GM18951 (cell line): ENCODE data around the gene TBX18.

Source experiments
- POLR2A ChIP-seq: IDR thresholded peaks from 4 replicates; pipeline ENCODE4 v1.6.1; 2011; ENCODE audit warnings: mild to moderate bottlenecking; ENCODE audit not compliant: insufficient read length, insufficient read depth; ENCODE audit errors: extremely low read depth
- in situ Hi-C: fragments of 300-500 bp; cut with MboI; formaldehyde crosslinking; loops from one replicate; pipeline ENCODE4 v1.12.0; 2022; ENCODE audit warnings: low sequenced_read_pairs, mixed read lengths, inconsistent platforms; ENCODE audit not compliant: unreplicated experiment

The TBX18 gene

GRCh38 chr6:84667252-84668213 lies 96.9 kb downstream of the TBX18 start:
- no peak for TF ChIP-seq POLR2A
- in situ Hi-C loops: no loop called here

DNA sequence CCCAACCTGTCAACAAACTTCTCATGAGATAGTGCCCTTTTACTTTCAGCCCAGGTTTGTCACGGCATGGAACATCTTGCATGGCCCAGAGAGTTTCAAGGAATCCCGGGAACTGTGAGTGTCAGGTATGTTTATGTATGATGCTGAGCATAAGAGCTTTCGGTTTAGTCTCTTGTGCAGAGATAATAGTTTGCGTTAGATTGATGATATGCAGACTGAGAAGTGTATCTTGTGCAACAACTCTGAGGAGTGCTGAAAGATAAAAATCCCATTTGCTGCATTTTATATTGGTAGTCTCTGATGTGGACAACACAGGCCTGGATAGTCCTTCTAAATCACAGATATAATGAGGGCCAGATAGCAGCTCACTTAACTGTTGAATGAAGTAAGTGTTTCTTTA lies 99.0 kb downstream of the TBX18 start:
- in situ Hi-C loops: no loop called here
- no peak for TF ChIP-seq POLR2A

DNA sequence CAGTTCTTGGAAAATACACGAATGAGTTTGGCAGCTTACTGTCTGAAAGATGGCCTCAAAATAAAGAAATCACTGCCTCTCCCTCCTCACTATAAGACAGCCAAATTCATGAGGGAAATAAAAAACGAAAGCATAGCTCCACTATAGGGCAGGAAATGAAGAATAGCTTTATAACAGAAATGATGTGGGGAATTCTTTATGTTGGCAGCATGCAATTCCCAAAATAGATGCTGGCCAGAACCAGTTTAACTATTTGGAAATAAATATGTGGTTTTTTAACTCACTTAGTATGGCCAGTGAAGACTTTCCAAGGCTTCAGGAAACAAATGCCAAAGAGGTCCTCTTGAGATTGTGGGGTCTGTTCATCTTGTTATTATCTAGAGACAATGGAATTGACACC lies 100.5 kb downstream of the TBX18 start:
- TF ChIP-seq POLR2A: no peak
- in situ Hi-C loops: no loop called here

- in situ Hi-C loops: no loop called here
- TF ChIP-seq POLR2A: no peak
Measured at GRCh38 chr6:84657486-84657885, 106.9 kb downstream of the TBX18 start.

DNA sequence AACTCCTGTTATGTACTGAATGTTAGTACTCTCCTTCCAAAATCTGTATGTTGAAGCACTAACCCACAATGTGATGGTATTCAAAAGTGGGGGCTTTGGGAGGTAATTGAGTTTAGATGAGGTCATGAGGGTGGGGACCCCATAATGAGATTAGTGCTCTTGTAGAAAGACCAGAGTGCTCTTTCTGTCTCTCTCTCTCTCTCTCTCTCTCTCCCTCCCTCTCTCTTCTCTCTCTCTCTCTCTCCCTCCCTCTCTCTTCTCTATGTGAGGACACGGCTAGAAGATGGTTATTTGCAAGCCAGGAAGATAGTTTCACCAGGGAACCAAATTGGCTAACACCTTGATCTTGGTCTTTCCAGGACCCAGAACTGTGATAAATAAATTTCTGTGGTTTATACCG lies 107.4 kb downstream of the TBX18 start:
- in situ Hi-C loops: no loop called here
- TF ChIP-seq POLR2A: no peak

DNA sequence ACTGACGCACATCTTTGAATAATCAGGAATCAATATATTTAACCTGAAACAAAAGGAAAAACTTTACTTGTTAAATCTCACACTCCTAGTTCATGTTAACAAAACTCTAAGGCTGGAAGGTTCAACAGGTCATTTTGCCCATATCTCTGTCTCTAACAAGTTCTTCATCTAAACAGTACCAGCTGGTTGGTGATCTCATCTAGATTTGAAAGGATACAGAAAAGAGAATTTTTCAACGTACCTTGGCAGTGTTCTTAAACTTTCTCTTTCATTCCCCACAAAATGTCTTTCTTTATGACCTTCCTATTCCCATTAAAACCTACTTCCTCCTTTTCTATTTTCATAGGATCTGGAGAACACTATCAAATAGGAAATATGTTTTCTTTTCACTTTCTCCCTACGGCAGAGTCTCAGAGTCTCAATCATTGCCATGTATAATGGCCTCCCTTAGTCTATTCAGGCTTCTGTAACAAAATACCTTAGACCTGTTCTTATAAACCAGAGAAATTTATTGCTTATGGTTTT lies 111.3 kb downstream of the TBX18 start:
- no peak for TF ChIP-seq POLR2A
- in situ Hi-C loops: no loop called here

DNA sequence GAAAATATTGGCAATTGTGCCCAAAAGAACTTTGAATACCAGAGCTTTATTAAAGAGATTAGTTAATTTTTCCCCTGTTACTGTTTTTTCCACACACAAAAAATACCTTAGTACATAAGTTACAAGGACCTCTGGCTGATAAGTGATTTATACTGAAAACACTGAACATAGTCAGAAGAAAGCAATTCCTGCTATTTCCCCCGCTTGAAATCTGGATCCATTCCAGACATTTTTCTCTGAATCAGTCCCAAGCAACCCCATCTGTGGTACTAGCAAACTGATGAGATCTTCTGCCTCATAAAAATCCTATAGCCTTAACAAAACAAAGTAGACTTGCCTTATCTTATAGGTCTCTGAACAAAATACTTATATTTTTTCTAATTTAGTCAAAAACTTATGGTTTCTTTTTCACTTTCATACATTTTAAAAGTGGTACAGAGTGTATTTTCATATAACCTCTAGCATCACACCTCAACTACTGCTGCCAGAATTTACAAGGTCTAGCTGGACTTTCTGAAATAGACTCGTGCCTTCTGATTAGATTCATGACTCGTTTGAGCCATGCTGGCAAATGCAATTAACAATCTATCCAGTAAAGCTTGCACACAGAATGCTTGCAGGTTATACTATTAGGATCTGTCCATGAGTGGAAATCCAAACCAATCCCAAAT lies 111.9 kb downstream of the TBX18 start:
- in situ Hi-C loops: no loop called here
- no peak for TF ChIP-seq POLR2A

- no peak for TF ChIP-seq POLR2A
- in situ Hi-C loops: no loop called here
Measured at GRCh38 chr6:84651583-84651982, 112.8 kb downstream of the TBX18 start.

- in situ Hi-C loops: no loop called here
- no peak for TF ChIP-seq POLR2A
Measured at GRCh38 chr6:84648444-84648843, 116.0 kb downstream of the TBX18 start.

DNA sequence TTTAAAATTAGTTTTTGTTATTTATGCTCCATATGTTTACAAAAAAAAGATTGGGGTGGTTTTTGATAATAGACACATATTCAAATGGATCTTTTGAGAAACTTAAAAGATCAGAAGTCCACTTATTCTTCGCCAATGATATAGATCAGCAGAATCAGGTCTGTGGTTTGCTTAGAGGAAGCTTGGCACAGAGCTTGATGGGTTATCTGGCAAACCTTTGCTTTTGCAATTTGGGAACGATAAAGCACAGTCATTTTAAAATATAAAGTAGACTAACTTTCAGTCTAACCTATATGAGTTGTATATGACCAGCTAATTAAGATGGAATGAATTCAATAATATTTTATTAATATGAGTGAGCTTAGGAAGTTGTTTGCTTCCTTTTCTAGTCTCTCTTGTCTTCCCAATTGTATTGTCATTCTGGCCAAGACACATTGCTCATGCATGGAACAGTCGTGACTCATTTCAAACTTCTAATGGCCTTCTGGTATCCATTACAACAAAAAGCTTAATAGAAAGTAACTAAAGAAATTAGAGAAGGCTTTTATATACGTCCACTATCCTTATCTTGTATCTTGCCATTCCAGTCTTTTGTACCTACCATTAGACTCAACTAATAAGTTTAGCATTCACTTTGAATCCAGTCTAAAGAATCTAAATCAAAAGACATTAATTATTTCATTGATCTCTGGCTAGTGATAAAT lies 118.7 kb downstream of the TBX18 start:
- no peak for TF ChIP-seq POLR2A
- in situ Hi-C loops: no loop called here

- no peak for TF ChIP-seq POLR2A
- in situ Hi-C loops: no loop called here
Measured at GRCh38 chr6:84645000-84645399, 119.4 kb downstream of the TBX18 start.

GRCh38 chr6:84643778-84644177 lies 120.6 kb downstream of the TBX18 start:
- in situ Hi-C loops: no loop called here
- TF ChIP-seq POLR2A: no peak

DNA sequence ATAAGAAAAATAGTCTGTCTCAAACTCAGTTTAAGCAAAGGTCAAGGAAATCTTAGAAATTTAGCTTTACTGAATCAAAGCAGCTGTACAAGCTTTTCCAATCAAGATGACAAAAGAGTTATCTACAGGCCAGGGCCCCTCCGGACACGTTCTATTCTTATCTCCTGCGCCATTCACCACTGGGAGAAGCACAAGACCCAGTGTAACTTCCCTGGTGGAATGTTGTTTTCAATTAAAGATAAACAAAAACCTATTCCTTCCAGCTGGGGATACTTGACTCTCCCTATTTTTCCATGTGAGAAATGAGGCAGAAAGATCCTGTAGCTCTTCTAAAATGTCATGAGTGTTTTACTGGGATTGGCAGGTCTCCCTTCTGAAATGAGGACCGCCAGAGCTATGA lies 123.3 kb downstream of the TBX18 start:
- TF ChIP-seq POLR2A: no peak
- in situ Hi-C loops: no loop called here
